ENCODE measurements around the gene PICK1. TPM values are rescaled to one million over a fixed set of nuclear protein-coding genes. Genes with fewer than 3 reads are reported as not detected.
"Not testable (repeated sequence)": the region's sequence is repeated elsewhere in the genome, so short reads cannot be mapped to it uniquely, and the experiment has no call there.

The PICK1 gene
- total RNA-seq, 1 donor from 2014 or later = 10.7 TPM

GRCh38 chr22:38112381-38112780, 55.2 kb downstream of the PICK1 start:
- no peak overlapping the region for H3K4me3 ChIP-seq
- no peaks in the 10 kb centered on the region for H3K36me3 Mint-ChIP-seq
- peaks cover 17% of the 10 kb centered on the region for H3K4me1 Mint-ChIP-seq
- H3K9me3 Mint-ChIP-seq = peaks cover 2% of the 10 kb centered on the region
- H3K36me3 ChIP-seq = no peaks in the 10 kb centered on the region
- H2AFZ ChIP-seq (replicated peaks) = no peak overlapping the region
- H3K4me3 Mint-ChIP-seq = no peak overlapping the region
- DNase-seq (ENCODE audit: low spot score) = no peak
- no peaks in the 10 kb centered on the region for H3K9me3 ChIP-seq (ENCODE audit: low read depth)
- H3K79me2 ChIP-seq (ENCODE audit: low read depth) = no peaks in the 10 kb centered on the region
- no peaks in the 10 kb centered on the region for H4K20me1 ChIP-seq (ENCODE audit: low read depth)
- peaks cover 14% of the 10 kb centered on the region for H3K27me3 Mint-ChIP-seq (ENCODE audit: insufficient read depth, low read depth)
- TF ChIP-seq CTCF (IDR thresholded peaks at IDR 0.05) = no peak
- TF ChIP-seq EZH2 (IDR thresholded peaks at IDR 0.05) = no peak
- no peak for TF ChIP-seq EZH2phosphoT487 (IDR thresholded peaks at IDR 0.05)
- peaks cover 8% of the 10 kb centered on the region for H3F3A ChIP-seq (ENCODE audit: low read depth)
- no peak overlapping the region for H3K9ac ChIP-seq
- no peak overlapping the region for H3K27ac Mint-ChIP-seq
- no peak overlapping the region for H3K27ac ChIP-seq
- peaks cover 5% of the 10 kb centered on the region for H3K4me1 ChIP-seq
- no peaks in the 10 kb centered on the region for H3K27me3 ChIP-seq
- H3K4me2 ChIP-seq = no peak overlapping the region

GRCh38 chr22:38114484-38115398, 57.5 kb downstream of the PICK1 start:
- H3K9me3 ChIP-seq (ENCODE audit: low read depth) = no peaks in the 10 kb centered on the region
- H3K4me1 ChIP-seq = peaks cover 5% of the 10 kb centered on the region
- no peaks in the 10 kb centered on the region for H3K27me3 ChIP-seq
- H3K36me3 ChIP-seq = no peaks in the 10 kb centered on the region
- no peaks in the 10 kb centered on the region for H3K79me2 ChIP-seq (ENCODE audit: low read depth)
- DNase-seq (ENCODE audit: low spot score) = peak; percentile 89
- H3K4me2 ChIP-seq = no peak overlapping the region
- Mint-ChIP-seq H3K36me3 (no peaks in the 10 kb centered on the region), H3K4me1 (peaks cover 17% of the 10 kb centered on the region), H3K4me3 (no peak overlapping the region), H3K27me3 (ENCODE audit: insufficient read depth, low read depth) (peaks cover 9% of the 10 kb centered on the region), H3K27ac (peak overlapping the region; percentile 78), H3K9me3 (peaks cover 1% of the 10 kb centered on the region)
- no peaks in the 10 kb centered on the region for H4K20me1 ChIP-seq (ENCODE audit: low read depth)
- H3K9ac ChIP-seq = no peak overlapping the region
- H3K27ac ChIP-seq = no peak overlapping the region
- no peak overlapping the region for H3K4me3 ChIP-seq
- TF ChIP-seq EZH2 (IDR thresholded peaks at IDR 0.05) = no peak
- peak; percentile 94 for TF ChIP-seq CTCF (IDR thresholded peaks at IDR 0.05)
- no peak overlapping the region for H2AFZ ChIP-seq (replicated peaks)
- peaks cover 4% of the 10 kb centered on the region for H3F3A ChIP-seq (ENCODE audit: low read depth)

GRCh38 chr22:38115423-38116205, 58.4 kb downstream of the PICK1 start:
- H4K20me1 ChIP-seq (ENCODE audit: low read depth) = no peaks in the 10 kb centered on the region
- H3K36me3 Mint-ChIP-seq = no peaks in the 10 kb centered on the region
- DNase-seq (ENCODE audit: low spot score) = no peak
- peaks cover 3% of the 10 kb centered on the region for H3F3A ChIP-seq (ENCODE audit: low read depth)
- H3K4me1 ChIP-seq = peaks cover 4% of the 10 kb centered on the region
- H3K9ac ChIP-seq = no peak overlapping the region
- H3K36me3 ChIP-seq = no peaks in the 10 kb centered on the region
- peak overlapping the region; percentile 33 for H3K27ac Mint-ChIP-seq
- H3K4me3 ChIP-seq = no peak overlapping the region
- no peak overlapping the region for H3K4me2 ChIP-seq
- H3K4me1 Mint-ChIP-seq = peaks cover 15% of the 10 kb centered on the region
- H3K27me3 ChIP-seq = no peaks in the 10 kb centered on the region
- no peak overlapping the region for H2AFZ ChIP-seq (replicated peaks)
- H3K9me3 Mint-ChIP-seq = no peaks in the 10 kb centered on the region
- no peak overlapping the region for H3K27ac ChIP-seq
- H3K27me3 Mint-ChIP-seq (ENCODE audit: insufficient read depth, low read depth) = peaks cover 8% of the 10 kb centered on the region
- H3K4me3 Mint-ChIP-seq = no peak overlapping the region
- no peaks in the 10 kb centered on the region for H3K79me2 ChIP-seq (ENCODE audit: low read depth)
- H3K9me3 ChIP-seq (ENCODE audit: low read depth) = no peaks in the 10 kb centered on the region
- TF ChIP-seq EZH2 (IDR thresholded peaks at IDR 0.05) (no peak), CTCF (IDR thresholded peaks at IDR 0.05) (no peak)

GRCh38 chr22:38117556-38117955, 60.4 kb downstream of the PICK1 start:
- not testable (repeated sequence) for H3K27me3 Mint-ChIP-seq (ENCODE audit: insufficient read depth, low read depth); H2AFZ ChIP-seq (replicated peaks); H3K36me3 Mint-ChIP-seq; H3K27ac Mint-ChIP-seq; DNase-seq (ENCODE audit: low spot score); H3K9me3 Mint-ChIP-seq; H3F3A ChIP-seq (ENCODE audit: low read depth); H3K9ac ChIP-seq; H3K4me1 ChIP-seq; H3K4me2 ChIP-seq; H3K27me3 ChIP-seq; H3K79me2 ChIP-seq (ENCODE audit: low read depth); H3K27ac ChIP-seq; H3K36me3 ChIP-seq; H3K4me3 ChIP-seq; H3K9me3 ChIP-seq (ENCODE audit: low read depth); H4K20me1 ChIP-seq (ENCODE audit: low read depth); H3K4me3 Mint-ChIP-seq
- peaks cover 12% of the 10 kb centered on the region for H3K4me1 Mint-ChIP-seq

Data from neural progenitor cell (in vitro differentiated cells).